ENCODE measurements around the gene PGM3.
A peak's percentile ranks its signal among the peaks of the same experiment; 100 is the strongest.
"Not testable (repeated sequence)": the region's sequence is repeated elsewhere in the genome, so short reads cannot be mapped to it uniquely, and the experiment has no call there.

PGM3 gene, protein sequence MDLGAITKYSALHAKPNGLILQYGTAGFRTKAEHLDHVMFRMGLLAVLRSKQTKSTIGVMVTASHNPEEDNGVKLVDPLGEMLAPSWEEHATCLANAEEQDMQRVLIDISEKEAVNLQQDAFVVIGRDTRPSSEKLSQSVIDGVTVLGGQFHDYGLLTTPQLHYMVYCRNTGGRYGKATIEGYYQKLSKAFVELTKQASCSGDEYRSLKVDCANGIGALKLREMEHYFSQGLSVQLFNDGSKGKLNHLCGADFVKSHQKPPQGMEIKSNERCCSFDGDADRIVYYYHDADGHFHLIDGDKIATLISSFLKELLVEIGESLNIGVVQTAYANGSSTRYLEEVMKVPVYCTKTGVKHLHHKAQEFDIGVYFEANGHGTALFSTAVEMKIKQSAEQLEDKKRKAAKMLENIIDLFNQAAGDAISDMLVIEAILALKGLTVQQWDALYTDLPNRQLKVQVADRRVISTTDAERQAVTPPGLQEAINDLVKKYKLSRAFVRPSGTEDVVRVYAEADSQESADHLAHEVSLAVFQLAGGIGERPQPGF

DNA sequence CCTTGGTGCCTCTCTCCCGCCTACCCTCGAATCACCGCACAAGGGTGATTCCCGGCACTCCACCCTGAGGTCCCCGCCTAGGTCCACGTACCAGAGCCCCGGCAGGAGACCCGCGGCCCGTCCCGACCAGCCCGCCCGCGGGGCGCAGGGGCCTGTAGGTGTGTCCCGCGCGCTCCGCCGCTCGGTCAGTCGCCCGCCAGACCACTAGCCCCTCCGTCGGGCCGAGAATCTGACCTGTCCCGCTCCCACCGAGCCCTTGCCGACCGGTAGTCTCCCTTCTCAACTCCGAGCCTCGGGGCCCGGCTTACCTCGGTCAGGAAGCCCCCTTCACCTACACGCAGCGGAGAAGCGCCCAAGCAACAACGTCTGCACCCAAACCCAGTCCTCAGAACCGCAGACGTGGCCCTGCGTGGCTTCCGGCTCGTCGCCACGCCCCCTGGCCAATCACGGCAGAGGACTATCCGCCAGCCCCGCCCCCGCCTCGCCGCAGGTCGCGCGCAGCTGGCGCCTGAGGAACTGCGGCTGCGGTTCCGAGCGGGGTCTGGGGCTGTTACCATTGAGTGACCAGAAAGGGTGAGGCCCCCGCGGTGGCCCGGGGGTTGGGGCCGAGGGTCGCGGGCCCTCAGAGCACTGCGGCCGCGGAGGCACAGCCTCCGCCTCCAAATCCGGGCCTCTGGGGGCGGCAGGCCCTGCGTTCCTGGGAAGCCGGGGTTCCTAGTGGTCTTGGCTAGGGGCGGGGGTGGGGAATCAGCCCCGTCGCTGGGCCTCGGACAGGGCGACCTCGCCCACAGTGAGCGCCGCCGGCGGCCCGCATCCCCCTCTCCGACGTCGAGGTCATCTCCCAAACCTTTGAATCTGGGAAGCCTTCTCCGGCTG lies at the start of gene PGM3, which contains the start of gene RWDD2A:
PGM3 (minus strand) TSS at position 395 of the 876 bp plus-strand sequence. CDS start 2,253 bp downstream, outside the sequence.
RWDD2A (plus strand) TSS at position 487 of the 876 bp plus-strand sequence. CDS start 1,095 bp downstream, outside the sequence.
- peak; percentile 88 for DNase-seq

DNA sequence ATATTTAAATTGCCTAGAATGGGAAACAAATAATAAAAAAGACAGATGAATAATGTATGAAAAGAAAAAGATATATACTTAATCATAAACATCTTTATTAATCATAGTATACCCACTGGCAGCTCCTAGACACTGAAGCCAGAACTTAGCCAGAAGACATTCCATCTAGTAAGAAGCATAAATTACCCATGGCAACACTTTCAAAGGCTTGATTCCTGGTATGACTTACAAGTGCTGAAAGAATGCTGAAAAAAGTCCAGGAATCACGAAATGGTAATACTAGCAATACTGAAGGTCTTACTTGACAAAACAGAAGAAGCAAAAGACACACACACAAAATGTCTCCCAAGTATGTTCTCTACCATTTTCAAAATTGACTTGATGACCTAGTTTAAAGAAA lies 38.1 kb upstream of the PGM3 start:
- no peak for DNase-seq

DNA sequence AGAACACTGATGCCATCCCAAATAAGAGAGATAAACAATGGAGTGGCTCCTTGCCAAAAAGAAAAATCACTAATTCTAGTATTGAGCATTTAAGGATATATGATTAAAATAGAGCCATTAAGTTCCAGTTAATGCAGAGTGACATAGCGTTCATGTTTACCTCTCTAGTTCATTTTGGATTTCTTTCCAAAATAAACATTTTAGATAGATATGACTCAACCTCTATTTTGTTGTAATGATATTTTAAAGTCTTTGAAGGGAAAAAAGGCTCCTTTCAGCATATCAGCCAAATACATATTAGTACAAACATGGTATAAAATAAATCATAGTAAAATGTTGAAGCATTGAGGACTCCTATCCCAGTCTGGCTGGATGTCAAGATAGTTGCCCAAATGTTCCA lies 33.5 kb upstream of the PGM3 start:
- DNase-seq, result no peak

DNA sequence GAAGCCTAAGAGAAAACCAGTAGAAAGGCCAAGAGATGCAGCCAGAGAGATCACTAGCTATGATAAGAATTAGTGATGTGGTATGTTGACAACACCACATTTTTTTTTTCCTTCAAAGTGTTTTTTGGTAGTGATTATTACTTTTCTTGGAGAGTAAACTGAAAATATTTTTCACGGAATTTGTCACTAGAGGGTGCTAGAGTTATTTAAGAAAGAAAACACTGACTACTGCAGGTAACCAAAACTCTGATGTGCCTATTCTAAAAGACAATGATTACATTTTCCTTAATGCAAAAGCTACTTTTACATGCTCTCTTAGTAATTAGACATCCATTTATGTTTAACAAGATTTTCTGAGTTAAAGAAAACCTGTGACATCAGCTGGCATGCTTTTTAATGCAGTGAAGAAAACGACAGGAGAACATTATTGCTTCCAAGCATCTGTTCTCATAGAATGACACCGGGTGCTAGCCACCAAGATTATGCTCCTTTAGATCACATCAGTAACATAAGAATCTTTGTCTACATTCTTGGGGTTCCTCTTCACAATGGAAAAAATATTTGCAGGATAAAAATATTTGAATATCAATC lies 28.9 kb upstream of the PGM3 start:
- no peak for DNase-seq

DNA sequence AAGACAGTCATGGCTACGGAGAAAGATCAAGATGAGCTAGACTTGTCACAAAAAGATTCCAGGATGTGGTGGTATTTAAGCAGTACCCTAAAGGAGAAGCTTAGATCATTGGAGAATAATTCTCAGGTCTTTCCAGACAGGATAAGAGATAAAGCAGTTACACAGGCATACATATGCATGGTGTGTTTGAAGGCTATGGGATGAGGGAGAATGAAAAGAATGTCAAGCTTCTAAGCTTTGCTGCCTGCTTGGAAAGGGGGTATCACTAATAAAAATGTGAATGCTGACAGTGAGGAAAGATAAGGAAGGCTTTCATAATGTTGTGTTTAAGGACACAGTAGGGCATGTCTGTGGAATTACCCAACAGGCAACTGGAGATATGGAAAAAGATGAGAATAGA lies 28.2 kb upstream of the PGM3 start:
- DNase-seq, result no peak

DNA sequence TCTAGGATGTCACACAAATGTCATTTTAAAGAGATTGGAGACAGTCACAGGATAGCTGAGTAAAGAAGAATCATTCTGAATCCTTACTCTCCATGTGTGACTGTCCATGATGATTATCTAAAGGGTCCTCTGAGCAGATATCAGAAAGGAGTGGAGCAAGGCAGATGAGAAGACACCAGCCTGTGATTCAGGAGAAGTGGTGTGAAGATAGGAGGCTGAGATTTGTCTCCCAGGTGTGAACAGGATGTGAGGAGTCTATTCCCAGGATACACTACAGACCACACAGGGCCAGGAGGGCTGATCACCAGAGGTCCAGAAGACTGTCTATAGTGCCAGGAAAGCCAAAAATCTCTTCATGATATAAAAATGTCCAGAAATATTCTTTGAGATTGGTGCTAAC lies 27.1 kb upstream of the PGM3 start:
- DNase-seq, result no peak

DNA sequence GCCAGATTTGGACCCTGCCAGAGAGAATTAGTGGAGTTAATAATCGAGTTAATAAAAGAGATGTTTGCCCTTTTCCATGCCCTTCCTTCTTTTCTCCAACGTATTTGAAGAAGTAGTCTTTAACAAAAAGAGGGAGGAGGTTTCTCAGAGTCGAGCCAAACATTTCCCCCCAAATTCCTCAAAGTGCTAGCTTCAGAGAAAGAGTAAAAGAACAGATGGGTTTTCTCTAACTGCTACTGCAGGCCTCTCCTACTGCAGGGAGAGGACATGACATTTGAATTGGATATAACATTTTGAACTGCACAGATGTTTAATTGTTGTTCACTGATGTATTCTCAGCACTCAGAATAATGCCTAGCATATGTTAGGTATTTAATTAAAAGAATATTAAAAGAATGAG lies 25.6 kb upstream of the PGM3 start:
- DNase-seq, result no peak

DNA sequence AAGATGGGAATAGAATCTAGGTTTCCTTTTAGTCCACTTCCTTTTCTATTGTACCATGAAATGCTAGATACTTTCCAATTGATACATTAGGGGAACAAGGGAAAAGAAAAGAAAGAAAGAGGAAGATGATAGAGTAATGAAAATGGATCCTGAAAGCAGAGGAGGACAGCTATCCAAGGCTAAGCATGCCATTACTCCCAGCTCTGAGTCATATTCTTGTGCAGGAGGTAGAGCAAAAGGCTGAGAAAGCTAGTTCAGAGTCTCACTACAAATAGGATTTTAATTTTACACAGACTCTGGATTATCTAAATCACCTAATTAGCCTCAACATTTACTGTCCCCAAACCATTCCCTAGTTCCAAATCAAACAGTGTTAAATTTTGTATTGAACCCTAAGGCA lies 23.7 kb upstream of the PGM3 start:
- no peak for DNase-seq

DNA sequence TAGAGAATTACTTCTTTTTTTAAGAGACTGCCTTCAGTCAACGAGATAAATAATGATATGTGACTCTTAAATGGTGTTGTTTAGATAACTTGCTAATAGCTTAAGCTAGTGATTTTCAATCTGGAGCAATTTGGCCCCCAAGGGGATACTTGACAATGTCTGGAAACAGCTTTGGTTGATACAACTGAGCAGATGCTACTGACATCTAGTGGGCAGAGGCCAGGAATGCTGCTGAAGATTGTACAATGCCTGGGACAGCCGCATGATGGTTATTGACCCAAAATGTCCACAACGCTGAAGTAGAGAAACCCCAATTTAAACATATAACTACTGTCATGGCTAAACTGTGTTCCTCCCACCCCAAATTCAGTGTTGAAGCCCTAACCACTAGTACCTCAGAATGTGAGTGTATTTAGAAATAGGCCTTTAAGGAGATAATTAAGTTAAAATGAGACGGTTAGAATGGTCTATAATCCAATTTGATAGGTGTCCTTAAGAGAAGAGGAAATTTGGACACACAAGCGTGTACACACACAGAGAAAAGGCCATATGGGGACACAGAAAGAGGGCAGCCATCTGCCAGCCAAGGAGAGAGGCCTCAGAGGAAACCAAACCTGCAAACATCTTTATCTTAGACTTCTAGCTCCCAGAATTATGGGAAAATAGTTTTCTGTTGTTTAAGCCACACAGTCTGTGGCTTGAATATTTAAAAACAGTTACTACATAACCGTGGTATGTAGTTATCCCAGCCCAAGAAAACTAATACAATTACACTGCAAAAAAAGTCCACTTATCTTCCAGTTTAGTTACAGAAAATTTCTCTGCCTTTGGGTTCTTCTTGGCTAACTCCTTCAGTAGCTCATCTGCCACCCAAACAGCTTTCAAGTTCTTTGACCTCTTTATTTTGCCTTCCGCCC lies 22.3 kb upstream of the PGM3 start:
- DNase-seq, result peak; percentile 44

DNA sequence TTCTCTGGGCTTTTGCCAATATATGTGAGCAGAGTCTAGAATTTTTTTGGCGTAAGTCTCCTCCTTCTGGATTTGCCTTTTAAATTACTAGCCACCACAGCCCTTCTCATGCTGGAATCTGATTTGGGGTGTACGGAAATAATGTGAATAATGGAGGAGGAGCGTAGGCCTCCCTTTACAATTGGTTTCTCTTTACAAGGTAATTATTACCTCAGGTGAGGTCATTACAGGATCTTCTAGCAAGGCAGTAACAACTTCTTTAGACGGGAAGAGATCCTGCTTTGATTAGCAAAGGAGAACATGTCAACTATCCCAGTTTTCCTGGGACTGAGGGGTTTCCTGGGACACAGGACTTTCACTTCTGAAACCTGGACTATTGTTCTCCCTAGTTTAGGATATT lies 9.0 kb upstream of the PGM3 start:
- DNase-seq, result no peak

DNA sequence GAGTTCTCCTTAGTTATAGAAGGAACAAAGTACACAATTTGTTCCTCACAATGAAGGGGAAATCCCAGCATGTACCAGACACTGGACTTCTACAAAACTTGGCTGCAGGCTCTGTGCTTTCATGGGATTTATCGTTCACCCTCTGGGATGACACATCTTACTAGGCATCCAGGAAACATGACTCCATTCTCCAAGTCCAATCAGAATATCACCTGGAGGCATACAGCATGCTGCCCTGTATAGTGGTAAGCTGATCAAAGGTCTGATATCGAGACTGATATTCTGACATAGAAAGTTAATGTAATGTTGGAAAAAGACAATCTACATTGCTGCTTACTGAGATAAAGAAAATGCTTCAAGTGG lies 6.8 kb upstream of the PGM3 start:
- DNase-seq, result no peak

DNA sequence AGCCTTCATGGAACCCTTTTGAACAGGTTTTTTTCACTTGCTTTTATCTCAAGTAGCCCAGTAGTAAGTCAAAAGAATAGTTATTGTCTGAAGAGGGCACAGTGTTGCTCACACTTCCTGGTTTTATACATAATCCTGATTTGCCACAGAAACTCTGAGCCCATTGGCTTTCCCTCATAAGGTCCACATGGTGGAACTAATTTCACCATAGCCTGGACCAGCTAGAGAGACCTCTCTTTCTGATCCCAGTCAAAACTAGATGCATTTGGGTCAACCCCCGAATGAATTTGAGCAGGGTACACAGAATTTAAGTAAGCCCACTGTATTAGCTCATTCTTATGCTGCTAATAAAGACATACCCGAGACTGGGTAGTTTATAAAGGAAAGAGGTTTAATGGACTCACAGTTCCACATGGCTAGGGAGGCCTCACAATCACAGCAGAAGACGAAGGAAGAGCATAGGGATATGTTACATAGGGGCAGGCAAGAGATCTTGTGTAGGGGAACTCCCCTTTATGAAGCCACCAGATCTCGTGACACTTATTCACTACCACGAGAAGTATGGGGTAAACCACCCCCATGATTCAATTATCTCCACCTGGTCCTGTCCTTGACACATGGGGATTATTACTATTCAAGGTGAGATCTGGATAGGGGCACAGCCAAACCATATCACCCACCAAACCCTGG lies 6.3 kb upstream of the PGM3 start:
- no peak for DNase-seq

DNA sequence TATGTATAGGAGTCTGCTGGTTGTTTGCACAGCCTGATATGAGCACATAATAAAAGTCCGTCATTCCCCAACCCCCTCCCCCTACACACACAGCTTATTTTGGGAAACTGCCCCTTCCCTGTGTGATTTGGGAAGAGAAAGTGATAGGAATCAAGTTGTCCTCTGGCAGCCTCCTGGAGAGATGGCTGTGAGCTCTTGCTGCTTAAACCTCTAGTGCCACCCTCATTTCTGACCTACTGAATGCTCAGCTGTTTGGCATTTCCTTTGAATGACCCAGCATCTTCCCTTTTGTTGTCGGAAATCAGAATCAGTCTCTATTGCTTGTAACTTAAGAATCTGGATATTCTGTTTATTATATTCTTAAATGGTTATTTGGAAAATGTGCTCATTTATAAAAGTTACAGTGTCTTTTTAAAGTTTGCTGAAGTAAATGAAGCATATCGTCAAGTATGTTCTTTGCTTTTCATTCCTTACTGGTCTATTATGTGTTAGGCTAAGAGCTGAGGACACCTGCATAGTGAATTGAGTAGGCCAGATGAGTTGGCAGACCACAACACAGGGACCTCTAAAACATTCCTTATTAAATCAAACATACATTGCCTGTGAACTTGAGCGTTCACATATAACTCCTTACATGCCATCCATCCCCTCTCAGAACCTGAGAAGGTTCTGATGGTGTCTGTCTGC lies 5.6 kb upstream of the PGM3 start:
- no peak for DNase-seq

DNA sequence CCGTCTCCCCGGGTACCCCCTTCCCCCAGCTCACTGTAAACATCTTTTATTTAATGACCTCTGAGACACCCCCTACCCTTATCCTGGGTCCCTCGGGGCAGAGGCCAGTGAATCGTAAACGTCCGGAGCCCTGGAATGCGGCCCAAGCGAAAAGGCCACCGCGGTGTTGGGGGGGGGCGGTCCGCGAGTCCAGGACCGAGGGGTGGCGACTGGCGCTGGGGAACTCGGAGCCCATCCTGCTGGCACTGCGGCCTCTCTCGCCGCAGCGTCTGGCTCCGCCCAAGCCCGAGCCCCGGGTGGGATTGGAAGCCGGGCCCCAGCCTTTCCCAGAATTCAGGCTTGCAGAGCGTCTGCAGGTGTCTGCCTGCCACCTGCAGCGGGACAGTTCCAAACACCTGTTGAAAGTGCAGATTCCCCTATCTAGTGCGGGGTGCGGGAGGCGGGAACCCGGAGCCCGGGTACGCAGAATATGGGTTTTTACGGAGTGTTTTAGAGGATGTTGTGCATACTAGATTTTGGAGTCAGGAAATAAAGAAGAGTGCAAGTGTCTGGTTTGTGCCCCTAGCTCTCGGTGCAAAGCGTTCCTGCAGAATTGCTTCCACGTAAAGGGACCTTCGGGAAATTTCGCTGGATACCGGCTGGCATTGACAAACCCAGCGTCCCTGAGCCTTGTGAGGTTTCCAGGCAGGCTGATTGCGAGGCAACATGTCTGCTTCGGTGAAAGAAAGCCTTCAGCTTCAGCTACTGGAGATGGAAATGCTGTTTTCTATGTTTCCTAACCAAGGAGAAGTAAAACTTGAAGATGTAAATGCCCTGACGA lies 892 bp upstream of the PGM3 start:
- peak; percentile 2 for DNase-seq

DNA sequence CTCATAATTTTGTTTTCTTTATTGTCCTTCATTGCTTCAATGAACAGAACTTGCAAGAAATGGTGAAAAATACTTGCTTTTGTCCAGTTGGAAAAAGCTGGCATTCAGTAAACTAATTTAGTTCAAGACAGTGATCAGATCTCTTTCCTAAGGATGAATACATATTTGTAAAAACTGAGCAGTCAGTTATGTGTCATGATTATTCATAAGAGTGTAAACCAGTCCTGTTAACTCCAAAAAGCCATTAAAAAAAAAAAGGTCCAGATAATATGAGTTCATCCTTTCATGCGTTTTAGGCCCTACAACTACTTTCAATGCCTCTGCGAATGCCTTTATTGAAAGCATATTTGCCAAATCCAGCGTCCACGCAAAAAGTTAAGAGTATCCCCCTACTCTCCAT lies 609 bp downstream of the PGM3 start:
- DNase-seq, result no peak

DNA sequence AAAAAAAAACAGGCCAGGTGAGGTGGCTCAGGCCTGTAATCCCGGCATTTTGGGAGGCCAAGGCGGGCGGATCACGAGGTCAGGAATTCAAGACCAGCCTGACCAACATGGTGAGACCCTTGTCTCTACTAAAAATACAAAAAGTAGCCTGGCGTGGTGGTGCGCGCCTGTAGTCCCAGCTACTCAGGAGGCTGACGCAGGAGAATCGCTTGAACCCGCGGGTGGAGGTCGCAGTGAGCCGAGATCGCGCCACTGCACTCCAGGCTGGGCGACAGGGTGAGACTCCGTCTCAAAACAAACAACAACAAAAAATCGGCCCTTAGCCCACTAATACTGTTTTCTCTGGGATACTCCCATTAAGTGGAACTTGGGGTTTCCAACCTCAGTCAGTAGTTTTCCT lies 1.1 kb downstream of the PGM3 start:
- DNase-seq, result not testable (repeated sequence)

DNA sequence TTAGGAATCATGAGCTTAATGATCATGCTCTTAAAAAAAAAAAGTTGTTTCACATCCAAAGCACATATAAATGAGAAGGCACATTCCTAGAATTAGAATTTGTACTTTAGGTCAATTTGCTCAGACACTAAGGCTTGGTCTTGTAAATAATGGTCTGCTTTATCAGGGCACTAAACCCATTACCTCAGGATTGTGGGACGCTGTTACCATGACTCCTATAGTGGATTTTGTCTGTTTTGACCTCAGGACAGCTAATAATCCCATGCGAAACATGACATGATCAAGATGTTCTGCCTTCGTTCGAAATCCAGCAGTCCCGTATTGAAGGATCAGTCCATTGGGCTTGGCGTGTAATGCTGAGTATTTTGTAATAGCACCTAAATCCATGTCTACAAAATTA lies 2.4 kb downstream of the PGM3 start:
- no peak for DNase-seq

DNA sequence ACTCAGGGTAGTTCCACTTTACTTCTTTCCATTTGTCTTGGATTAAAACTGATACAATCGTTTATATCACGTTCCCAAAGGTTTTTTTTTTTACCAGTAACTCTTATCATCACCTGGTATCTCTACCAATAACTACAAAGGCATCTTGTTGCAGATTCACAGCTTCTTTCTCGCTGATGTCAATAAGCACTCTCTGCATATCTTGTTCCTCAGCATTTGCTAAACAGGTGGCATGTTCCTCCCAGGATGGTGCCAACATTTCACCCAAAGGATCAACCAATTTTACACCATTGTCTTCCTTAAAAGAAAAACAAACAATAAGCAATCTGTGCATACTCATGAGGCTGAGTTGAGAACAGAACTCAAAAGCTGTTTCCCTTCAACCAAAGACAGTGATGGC lies 4.6 kb downstream of the PGM3 start:
- DNase-seq, result no peak

DNA sequence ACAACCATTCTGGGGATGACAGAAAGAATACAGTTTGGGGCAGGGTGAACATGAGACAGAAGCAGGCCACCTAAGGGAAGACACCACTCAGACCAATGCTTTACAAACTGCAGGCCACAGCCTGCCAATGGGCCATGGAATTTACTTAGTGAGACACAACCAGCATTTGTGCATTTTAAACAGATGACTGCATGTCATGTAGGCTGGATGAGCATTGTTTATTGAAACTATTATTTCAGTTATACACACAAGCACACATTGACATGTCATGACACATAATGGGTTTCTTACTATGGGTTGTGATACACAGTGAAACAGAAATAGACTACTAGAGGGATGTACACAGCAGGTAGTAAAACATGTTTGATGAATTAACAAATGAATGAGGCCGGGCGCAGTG lies 8.0 kb downstream of the PGM3 start:
- DNase-seq, result no peak
